Choroid plexus epithelial cell (primary cell): ENCODE data around the gene SHISA8.

Source experiments
- DNase-seq: peaks from one replicate; pipeline ENCODE4 v3.0.0-alpha.2; 2010; ENCODE audit warnings: low read depth
- H3K4me3 ChIP-seq: 2 replicates; pipeline ENCODE4 v1.5.1; 2011; ENCODE audit warnings: low read depth, mild to moderate bottlenecking, control low read depth, low read length, moderate library complexity
- TF ChIP-seq, protein P1 (sequence below): conservative IDR thresholded peaks from 2 replicates; pipeline ENCODE4 v1.5.1; 2011; ENCODE audit warnings: low read depth, mild to moderate bottlenecking, control low read depth, inconsistent platforms, low read length, moderate library complexity

Gene SHISA8

DNA sequence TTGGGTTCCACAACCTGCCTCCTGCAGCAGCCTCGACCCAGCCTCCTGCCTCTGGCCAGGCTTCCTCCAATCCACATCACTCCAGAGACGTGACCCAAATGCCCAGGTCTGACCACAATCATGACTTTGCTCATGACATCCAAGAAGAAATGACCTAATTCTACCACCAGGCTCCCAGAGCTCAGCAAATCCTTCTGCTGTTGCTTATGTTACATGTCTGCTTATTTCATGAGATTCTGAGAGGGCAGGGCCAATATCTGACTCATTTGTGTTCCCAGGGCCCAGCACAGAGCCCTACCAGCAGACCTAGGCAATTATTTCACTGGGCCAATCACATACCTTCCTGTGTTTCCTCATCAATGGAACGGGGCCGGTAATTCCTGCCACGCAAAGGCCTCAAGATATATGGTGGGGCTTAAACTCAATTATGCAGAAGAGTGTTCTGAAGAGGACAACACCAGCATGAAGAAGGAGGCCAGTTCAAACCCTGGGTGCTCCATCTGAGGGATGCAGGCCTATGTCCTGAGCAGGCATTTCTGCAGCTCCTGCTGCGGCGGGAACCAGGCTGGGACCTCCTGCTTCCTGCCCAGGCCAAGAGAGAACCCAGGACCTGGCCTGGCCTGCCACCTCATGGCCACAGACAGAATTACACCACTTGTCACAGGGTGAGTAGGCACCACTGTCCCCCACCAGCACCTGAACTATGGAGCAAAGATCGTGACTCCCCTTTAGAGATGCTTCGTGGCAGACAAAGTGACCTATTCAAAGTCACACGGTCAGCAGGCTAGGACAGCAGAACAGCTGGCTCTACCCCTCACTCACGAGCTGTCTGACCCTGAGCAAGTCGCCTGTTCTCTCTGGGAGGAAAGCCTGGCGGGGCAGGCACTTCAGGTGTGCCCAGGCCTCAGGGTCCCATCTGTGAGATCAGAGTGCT lies 26.2 kb upstream of the SHISA8 start:
- TF ChIP-seq, protein P1, sequence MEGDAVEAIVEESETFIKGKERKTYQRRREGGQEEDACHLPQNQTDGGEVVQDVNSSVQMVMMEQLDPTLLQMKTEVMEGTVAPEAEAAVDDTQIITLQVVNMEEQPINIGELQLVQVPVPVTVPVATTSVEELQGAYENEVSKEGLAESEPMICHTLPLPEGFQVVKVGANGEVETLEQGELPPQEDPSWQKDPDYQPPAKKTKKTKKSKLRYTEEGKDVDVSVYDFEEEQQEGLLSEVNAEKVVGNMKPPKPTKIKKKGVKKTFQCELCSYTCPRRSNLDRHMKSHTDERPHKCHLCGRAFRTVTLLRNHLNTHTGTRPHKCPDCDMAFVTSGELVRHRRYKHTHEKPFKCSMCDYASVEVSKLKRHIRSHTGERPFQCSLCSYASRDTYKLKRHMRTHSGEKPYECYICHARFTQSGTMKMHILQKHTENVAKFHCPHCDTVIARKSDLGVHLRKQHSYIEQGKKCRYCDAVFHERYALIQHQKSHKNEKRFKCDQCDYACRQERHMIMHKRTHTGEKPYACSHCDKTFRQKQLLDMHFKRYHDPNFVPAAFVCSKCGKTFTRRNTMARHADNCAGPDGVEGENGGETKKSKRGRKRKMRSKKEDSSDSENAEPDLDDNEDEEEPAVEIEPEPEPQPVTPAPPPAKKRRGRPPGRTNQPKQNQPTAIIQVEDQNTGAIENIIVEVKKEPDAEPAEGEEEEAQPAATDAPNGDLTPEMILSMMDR, result peak; percentile 92
- DNase-seq, result peak; percentile 93
- H3K4me3 ChIP-seq, result no peak overlapping the region

DNA sequence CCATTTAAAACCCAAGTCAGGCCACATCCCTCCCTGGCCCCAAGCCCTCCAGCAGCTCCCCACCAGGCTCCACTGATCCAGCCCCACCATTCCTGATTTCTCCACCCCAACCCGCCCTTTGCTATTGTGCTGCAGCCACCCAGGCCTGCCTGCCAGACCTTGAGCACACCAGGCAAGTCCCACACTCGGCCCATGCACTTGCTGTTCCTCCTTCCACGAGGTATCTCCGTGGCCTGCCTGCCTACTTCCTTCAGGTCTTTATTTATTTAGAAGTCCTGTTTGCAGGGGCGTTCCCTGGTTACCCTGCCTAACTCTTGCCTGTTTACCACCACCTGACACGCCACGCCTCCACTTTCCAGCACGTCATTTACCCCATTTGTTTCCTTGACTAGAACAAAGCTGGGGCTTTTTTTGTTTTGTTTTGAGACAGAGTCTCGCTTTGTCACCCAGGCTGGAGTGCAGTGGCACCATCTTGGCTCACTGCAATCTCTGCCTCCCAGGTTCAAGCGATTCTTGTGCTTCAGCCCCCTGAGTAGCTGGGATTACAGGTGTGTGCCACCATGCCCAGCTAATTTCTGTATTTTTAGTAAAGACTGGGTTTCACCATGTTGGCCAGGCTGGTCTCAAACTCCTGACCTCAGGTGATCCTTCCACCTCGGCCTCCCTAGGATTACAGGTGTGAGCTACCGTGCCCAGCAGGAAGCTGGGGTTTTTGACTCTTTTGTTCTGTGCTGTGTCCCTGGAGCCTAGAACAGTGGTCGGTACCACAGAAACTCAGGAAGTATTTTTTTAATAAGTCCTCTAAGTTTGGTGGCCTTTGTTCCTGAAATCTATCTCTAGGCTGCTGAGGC lies 25.3 kb upstream of the SHISA8 start:
- DNase-seq, result no peak
- H3K4me3 ChIP-seq, result no peak overlapping the region
- TF ChIP-seq, protein P1, result no peak

DNA sequence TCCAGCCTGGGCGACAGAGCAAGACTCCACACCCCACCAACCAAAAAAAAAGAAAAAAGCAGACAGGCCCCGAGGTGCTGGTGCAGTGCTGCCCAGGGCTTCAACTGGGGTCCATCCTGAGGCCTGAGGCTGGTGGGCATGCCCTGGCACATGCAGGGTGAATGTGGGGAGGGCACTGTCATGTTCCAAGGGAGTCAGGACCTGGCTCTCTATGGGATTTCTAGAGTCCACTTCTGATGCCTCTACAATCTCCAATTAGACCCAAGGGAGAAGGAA lies 22.0 kb upstream of the SHISA8 start:
- H3K4me3 ChIP-seq, result no peak overlapping the region
- no peak for DNase-seq
- TF ChIP-seq, protein P1, result no peak

DNA sequence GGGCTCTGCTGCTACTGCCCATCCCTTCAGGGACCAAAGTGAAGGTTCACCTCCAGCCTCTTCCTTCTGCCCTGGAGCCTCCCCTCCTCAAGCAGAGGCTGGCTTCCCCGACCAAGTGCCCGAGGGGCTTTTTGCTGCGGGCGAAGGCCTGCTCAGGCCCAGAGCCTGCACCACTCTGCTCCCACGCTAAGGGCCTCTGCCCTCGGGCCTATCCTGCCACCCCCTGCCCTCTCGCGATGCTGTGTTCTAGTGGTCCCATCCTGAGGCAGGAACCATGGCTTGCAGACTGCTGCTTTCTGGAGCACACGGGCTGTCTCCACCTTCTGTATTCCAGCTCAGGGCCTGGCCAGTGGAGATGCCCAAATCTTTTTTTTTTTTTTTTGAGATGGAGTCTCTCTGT lies 20.6 kb upstream of the SHISA8 start:
- TF ChIP-seq, protein P1, result no peak
- no peak for DNase-seq
- H3K4me3 ChIP-seq, result no peak overlapping the region

DNA sequence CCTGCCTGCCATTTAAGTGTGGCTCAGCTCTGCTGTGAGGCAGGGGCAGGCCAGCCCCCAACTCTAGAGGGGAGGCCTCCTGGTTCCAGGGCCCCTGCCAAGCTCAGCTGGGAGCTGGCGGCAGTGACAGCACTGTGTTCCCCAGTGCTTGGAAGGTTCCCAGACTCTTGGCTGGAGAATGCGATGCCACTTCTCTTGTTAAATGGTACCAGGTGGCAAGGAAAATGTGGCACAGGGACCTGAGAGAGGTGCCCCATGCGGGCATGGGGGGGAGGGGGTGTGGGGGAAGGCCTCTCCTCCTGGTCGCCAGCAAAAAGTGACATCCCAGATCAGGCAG lies 20.1 kb upstream of the SHISA8 start:
- H3K4me3 ChIP-seq, result no peak overlapping the region
- TF ChIP-seq, protein P1, result no peak
- no peak for DNase-seq

DNA sequence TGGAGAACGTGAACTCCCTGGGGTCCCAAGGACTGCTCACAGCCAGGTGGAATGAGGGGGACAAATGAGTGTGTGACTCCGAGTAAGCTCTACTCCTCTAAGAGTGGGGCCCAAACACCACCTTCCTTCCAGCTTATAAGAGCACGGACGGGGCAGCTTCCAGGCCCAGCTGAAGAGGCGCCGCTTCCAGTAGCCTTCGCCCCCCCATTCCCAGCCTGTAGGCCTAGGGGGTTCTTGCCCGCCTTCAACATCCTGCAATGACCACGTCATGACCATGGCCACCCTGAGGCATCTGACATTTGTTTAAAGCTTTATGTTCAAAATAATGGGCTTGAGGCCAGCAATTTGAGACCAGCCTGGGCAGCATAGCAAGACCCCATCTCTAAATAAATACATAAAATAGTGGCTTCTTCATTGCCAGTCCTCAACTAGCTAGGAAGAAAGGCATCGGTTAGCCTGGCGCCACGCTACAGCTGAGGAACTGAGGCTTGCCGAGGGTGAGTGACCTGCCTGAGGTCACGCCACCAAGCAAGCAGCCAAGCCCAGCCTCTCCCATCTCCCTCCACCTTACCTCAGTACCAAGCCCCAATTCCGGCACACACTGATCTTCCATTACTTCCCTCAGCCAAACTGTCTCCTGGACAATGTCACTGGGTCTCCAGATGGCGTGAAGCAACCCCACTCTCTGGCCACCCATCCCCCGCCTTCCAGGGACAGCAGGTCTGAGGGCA lies 19.6 kb upstream of the SHISA8 start:
- no peak for DNase-seq
- H3K4me3 ChIP-seq, result no peak overlapping the region
- TF ChIP-seq, protein P1, result no peak
